Lower lobe of right lung (tissue), 2 donors: ENCODE measurements around the gene DMAC2. TPM values are rescaled to one million over a fixed set of nuclear protein-coding genes. Genes with fewer than 3 reads are reported as not detected.
"Not testable (repeated sequence)": the region's sequence is repeated elsewhere in the genome, so short reads cannot be mapped to it uniquely, and the experiment has no call there.

Experiments used
- ATAC-seq, 2 donors: fragments of 200-7000 bp; cut with Tn5 transposase; one replicate each; pipeline ENCODE4 v1.9.1; 2020 to 2022; ENCODE audit warnings: mild to moderate bottlenecking in 2 of 2, moderate library complexity in 2 of 2
- DNase-seq: peaks from one replicate; pipeline ENCODE4 v3.0.0-alpha.2; 2020
- H3K27ac ChIP-seq: fragments of 200-600 bp; one replicate; pipeline ENCODE4 v1.8.0; 2022
- H3K27me3 ChIP-seq: fragments of 200-600 bp; one replicate; pipeline ENCODE4 v1.8.0; 2022; ENCODE audit warnings: low read depth
- H3K36me3 ChIP-seq: fragments of 200-600 bp; one replicate; pipeline ENCODE4 v1.8.0; 2022; ENCODE audit warnings: mild to moderate bottlenecking
- H3K4me1 ChIP-seq: fragments of 200-600 bp; one replicate; pipeline ENCODE4 v1.8.0; 2022
- H3K4me3 ChIP-seq: fragments of 200-600 bp; one replicate; pipeline ENCODE4 v1.8.0; 2022; ENCODE audit warnings: mild to moderate bottlenecking
- H3K9me3 ChIP-seq: fragments of 200-600 bp; one replicate; pipeline ENCODE4 v1.8.0; 2022
- CTCF ChIP-seq: fragments of 200-600 bp; IDR thresholded peaks from one replicate; pipeline ENCODE4 v1.8.0; 2022; ENCODE audit warnings: antibody characterized with exemption, mild to moderate bottlenecking
- intact Hi-C: fragments of 100-400 bp; cut with DNase I; formaldehyde crosslinking; loops from one replicate; pipeline ENCODE4 v1.11.0; 2022
- total RNA-seq: library from RNA; stranded (reverse); fragmentation: NEBNext Ultra II Directional; extraction: Animal tissue kit (Norgen Biotek cat#: 25700); gene quantifications from one replicate; pipeline ENCODE4 v1.2.1, GENCODE V29; 2021
- donor health status: DM: no; HTN: yes; CAD: no; lungs with severe emphysema.

DMAC2 gene
- total RNA-seq, 1 donor from 2014 or later = 57.7 TPM

GRCh38 chr19:41478875-41479756 is 39.4 kb upstream of the DMAC2 start:
- H3K27ac ChIP-seq = peak overlapping the region; percentile 71
- no peaks in the 10 kb centered on the region for H3K9me3 ChIP-seq
- TF ChIP-seq CTCF = no peak
- ATAC-seq = peak in 1 of 2 donors; percentile 62
- H3K4me3 ChIP-seq = peak overlapping the region; percentile 35
- no peaks in the 10 kb centered on the region for H3K36me3 ChIP-seq
- no peak for DNase-seq
- intact Hi-C loops = no loop called here
- peaks cover 8% of the 10 kb centered on the region for H3K4me1 ChIP-seq
- H3K27me3 ChIP-seq = peaks cover 20% of the 10 kb centered on the region

- intact Hi-C loops = no loop called here
- Histone ChIP-seq H3K36me3 (no peaks in the 10 kb centered on the region), H3K27ac (peak overlapping the region; percentile 71), H3K4me1 (peaks cover 8% of the 10 kb centered on the region), H3K9me3 (no peaks in the 10 kb centered on the region), H3K4me3 (peak overlapping the region; percentile 35), H3K27me3 (peaks cover 21% of the 10 kb centered on the region)
- no peak for TF ChIP-seq CTCF
- ATAC-seq (no peak), DNase-seq (no peak)
Observed at GRCh38 chr19:41478171-41478570, 38.5 kb upstream of the DMAC2 start.

GRCh38 chr19:41476583-41476982 is 36.9 kb upstream of the DMAC2 start:
- Histone ChIP-seq H3K27me3 (peaks cover 16% of the 10 kb centered on the region), H3K9me3 (no peaks in the 10 kb centered on the region), H3K4me3 (no peak overlapping the region), H3K4me1 (peaks cover 3% of the 10 kb centered on the region), H3K36me3 (no peaks in the 10 kb centered on the region), H3K27ac (no peak overlapping the region)
- no peak for ATAC-seq
- TF ChIP-seq CTCF = no peak
- intact Hi-C loops = no loop called here
- DNase-seq = no peak

GRCh38 chr19:41463257-41464256 is 23.8 kb upstream of the DMAC2 start:
- H3K4me1 ChIP-seq, H3K9me3 ChIP-seq, intact Hi-C loops, H3K36me3 ChIP-seq, ATAC-seq, H3K27me3 ChIP-seq, H3K4me3 ChIP-seq, H3K27ac ChIP-seq: not testable (repeated sequence)
- peak; percentile 79 for DNase-seq

GRCh38 chr19:41462497-41462896 is 22.8 kb upstream of the DMAC2 start:
- H3K4me3 ChIP-seq = no peak overlapping the region
- DNase-seq (no peak), ATAC-seq (no peak)
- no peak overlapping the region for H3K27ac ChIP-seq
- no peak for TF ChIP-seq CTCF
- H3K4me1 ChIP-seq = peaks cover 3% of the 10 kb centered on the region
- H3K36me3 ChIP-seq = no peaks in the 10 kb centered on the region
- intact Hi-C loops = no loop called here
- no peaks in the 10 kb centered on the region for H3K9me3 ChIP-seq
- no peaks in the 10 kb centered on the region for H3K27me3 ChIP-seq
